B cell (primary cell): ENCODE data around the gene TRAPPC12.

ENCODE experiments used
- EZH2 ChIP-seq: IDR thresholded peaks from 2 replicates; pipeline ENCODE4 v1.6.1; 2012; ENCODE audit warnings: borderline replicate concordance, low read depth, mild to moderate bottlenecking, moderate library complexity, low read length; ENCODE audit not compliant: insufficient read depth, poor library complexity, severe bottlenecking
- TF ChIP-seq, protein P1 (sequence below): fragments of 200-600 bp; IDR thresholded peaks from one replicate; pipeline ENCODE4 v1.8.0; 2022; ENCODE audit warnings: antibody characterized with exemption, mild to moderate bottlenecking

DNA sequence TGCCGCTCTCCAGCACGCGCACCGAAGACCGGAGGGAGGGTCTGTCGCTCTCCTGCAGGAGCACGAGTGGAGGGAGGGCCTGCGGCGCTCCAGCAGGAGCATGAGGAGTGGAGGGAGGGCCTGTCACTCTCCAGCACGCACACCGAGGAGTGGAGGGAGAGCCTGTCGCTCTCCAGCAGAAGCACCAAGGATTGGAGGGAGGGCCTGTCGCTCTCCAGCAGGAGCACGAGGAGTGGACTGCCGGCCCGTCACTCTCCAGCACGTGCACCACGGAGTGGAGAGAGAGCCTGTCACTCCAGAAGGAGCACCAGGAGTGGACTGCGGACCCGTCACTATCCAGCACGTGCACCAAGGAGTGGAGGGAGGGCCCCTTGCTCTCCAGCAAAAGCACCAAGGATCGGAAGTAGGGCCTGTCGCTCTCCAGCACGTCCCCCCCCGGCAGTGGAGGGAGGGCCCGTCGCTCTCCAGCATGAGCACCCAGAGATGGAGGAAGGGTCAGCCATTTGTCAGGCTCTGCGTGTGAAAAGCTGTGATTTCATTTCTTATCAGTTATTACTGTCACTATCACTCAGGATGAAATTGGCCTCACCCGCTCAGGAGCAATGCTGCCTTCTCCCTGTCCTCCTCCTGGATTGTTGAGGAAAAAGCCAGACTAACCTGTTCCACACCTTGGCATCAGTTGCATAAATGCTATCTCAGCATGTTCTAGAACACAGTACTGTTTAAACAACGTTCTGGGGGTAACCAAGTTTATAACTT is 103.9 kb downstream of the TRAPPC12 start:
- TF ChIP-seq, protein P1, sequence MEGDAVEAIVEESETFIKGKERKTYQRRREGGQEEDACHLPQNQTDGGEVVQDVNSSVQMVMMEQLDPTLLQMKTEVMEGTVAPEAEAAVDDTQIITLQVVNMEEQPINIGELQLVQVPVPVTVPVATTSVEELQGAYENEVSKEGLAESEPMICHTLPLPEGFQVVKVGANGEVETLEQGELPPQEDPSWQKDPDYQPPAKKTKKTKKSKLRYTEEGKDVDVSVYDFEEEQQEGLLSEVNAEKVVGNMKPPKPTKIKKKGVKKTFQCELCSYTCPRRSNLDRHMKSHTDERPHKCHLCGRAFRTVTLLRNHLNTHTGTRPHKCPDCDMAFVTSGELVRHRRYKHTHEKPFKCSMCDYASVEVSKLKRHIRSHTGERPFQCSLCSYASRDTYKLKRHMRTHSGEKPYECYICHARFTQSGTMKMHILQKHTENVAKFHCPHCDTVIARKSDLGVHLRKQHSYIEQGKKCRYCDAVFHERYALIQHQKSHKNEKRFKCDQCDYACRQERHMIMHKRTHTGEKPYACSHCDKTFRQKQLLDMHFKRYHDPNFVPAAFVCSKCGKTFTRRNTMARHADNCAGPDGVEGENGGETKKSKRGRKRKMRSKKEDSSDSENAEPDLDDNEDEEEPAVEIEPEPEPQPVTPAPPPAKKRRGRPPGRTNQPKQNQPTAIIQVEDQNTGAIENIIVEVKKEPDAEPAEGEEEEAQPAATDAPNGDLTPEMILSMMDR = no peak
- TF ChIP-seq EZH2 = no peak
